HPDE6-E6E7 (cell line): ENCODE results near the gene SLC43A2.
"Not testable (repeated sequence)": the region's sequence is repeated elsewhere in the genome, so short reads cannot be mapped to it uniquely, and the experiment has no call there.

Source experiments
- DNase-seq: peaks from one replicate; pipeline ENCODE4 v3.0.0; 2011; ENCODE audit warnings: missing footprints; ENCODE audit errors: extremely low spot score

Gene SLC43A2

DNA sequence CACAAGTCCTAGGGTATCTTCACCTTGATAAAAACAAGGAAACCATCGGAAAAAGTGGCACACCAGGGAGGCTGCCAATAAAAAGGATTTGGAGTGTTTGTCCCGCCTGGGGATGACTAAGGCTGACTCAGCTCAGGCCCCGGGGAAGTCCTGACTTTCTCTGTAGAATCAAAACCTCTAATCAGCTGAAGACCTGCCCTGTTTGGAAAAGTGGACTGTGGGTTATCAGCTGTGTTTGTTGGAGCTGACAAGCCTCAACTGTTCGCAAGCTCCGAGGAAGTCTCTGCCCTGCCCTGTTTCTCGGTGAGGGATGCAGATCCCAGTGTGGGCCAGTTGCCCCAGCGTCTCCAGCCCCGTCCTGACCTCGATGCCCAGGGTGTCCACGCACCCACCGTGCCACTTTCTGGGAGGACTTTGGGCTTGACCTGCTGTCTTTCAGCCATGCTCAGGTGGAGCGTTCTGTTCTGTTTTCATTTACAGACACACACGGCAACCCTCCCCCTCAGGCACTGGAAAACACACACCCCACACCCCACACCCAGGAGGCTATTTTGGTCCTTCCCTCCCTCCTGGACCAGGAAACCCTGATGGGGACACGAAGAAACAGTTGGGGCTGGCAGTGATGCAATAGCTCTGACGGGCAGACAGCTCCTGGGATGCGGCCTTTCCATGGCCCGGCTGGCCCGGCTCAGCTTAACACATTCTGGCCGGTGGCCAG lies 38.4 kb downstream of the SLC43A2 start:
- peak; percentile 97 for DNase-seq

DNA sequence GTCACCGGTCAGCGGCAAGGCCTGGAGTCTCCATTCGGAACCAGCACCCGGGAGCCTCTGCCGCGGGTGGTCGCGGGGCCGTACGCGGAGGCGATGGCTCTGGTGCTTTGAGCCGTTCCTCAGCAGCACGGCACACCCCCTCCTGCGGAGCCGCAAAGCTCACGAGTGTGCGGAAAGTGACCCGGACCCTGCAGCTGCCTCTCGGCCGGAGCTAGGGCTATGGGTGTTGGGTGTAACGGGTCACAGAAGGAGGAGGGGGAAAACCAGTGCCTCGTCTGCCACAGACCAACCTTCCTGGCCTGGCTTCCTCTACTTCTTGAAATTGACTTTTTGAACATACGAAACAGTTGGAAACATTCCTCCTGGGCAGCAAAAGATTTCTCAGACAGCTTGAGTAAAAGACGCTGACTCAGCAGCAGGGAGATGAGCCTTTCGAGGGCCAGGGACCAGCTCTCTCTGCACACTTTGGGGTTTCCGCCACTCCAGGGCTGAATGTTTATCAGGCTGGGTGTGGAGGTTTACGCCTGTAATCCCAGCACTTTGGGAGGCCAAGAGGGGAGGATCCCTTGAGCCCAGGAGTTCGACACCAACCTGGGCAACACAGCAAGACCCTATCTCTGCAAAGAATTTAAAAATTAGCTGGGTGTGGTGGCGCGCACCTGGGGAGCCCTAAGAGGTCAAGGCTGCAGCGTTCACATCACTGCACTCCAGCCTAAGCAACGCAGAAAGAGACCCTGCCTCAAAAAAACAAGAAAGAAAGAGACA lies 39.6 kb downstream of the SLC43A2 start:
- DNase-seq: no peak

DNA sequence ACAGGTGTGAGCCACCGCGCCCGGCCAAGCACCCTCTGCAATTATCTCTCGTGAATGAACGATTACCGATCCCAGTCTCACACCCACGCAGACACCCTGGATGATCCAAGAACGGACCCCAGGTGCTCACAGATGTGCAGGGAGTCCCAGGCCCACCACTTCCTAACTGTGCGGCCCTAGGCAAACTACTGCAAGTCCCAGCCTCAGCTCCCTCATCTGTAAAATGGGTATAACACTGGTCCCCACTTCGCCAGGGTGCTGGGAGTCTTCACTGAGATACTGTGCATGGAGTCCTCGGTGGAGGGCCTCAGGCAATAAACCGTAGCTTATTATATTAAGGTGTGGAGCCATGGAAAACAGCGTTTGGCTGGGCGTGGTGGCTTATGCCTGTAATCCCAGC lies 44.5 kb downstream of the SLC43A2 start:
- DNase-seq: no peak

DNA sequence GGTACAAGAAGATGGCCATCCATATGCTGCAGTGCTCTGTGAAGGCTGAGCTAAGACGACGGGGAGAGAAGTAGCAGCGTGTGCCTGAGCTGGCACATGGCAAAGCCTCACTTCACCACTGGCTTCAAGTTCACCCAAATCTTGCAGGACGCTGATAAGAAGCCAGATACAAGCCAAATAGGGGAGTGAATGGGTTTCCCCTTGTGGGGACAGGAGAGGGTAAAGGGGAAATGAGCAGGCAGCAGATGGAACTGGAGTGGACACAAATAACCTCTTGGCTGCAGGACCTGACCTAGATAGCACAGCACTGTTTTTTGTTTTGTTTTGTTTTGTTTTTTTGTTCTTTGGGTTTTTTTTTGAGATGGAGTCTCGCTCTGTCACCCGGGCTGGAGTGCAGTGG lies 45.1 kb downstream of the SLC43A2 start:
- no peak for DNase-seq

DNA sequence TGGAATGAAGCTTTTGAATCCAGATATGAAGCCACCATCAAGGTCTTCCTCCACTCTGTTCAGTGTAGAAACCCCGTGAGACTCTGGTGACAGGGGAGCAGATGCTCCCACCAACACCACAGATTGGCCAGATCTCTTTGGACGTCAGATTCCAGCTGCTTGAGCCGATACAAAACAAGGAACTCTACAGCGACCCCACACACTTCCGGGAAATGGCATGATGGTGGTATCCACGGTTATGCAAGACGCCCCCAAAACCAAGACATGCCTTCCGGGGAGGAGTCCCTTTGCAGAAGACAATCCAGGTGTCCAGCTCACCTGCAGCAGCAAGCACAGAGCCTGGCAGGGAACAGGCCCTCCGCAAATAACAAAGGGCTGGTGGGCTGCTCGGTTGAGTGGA lies 46.3 kb downstream of the SLC43A2 start:
- no peak for DNase-seq

DNA sequence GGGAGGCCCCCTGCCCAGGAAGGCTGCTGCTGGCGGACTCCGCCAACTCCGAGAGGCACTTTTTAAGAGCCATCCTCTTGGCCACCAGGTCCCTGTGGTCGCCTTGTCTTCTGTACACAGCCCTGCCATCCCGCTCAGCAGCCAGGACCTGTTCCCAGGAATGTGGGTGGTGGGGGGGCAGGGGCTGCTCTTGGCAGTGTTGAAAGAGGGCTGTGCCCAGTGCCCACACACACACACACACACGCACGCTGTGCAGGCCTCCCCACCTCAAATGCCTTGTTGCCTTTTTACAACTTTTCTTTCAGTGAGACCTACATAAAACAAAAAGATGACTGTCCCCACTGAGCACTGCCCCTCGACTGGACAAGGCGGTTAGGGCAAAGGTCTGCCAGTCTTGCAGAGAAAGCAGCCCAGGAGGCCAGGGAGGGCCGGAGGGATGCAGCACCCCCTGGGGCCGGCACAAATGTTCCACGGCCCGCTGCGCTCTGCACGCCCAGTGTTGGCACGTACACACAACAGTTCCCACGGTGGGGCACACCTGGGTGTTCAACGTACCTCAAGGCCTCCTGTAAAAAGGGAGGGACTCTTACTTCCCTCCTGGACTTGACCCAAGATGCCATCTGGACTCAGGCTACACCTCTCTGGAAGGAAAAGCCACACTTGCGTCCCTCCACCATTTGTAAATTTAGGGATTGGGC lies 47.5 kb downstream of the SLC43A2 start:
- no peak for DNase-seq

DNA sequence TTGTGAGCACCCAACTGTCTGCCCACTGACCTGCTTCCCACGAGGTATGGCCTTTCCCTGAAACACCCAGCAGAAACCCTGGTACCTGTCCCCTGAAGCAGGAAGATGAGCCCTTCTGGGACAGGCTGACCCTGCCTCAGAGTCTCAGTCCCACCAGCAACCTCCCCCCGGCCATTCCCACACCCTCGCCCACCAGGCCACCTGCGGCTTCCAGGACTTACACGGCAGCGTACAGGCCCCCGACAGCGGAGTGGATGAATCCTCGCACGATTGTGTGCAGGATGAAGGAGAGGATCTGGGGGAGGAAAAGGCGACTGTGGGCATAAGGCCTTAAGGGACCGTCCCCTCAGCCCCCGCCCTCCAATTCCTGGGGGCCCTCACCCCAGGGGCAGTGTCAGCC lies 50.6 kb downstream of the SLC43A2 start:
- no peak for DNase-seq

DNA sequence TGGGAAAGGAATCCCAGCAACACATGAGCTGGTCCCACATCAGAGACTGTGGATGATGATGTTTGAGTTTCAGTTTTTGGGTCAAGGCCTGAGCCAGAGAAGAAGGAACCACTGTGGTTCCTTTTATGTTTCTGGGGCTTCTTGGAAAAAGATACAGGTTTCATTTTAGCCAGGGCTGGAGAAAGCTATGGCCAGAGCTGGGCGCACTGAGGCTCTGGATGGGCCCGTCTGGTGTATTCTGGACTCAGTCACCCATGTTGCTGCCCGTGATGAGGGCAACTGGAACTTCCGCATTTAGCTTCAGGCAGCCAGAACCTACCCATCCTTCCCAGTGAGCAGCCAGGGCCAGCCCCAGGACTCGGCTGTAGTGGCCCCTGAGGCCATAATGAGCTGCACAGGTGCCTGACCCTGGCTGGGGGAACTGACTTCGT lies 51.0 kb downstream of the SLC43A2 start:
- no peak for DNase-seq

DNA sequence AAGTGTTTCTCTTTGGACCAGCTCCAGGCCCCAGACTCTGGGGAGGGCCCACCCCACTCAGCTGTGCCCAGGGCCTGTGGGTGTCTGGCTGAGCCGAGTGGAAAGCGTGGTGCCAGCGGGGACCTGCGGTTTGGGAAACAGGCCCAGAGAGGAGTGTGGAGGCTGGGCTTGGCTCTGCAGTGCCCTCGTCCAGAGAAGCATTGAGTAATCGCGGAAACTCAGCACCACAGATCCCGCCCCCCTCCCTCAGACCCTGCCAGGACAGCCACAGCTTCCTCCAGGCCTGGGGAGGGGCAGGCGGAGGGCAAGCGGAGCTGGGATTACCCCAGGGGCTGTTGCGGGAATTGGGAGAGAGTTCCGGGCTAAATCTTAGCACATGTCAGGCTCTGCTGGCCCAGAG lies 51.5 kb downstream of the SLC43A2 start:
- peak; percentile 69 for DNase-seq

DNA sequence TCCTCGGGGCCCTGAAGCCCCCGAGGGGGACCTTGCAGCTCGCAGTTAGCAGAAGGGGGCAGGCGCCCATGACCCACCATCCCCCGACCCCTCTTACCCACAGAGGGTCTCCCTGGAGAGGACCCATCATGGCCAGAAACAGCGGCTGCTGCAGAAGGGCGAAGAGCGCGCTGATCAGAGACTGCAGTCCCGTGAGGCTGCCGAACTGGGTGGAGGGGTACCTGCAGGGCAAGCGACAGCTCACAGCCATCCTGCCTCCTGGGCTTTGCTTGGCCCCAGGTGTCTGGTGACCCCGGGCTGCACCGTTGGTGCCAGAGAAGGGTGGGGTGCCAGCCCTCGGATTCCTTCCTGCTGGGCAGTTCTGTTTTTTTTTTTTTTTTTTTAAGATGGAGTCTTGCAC lies 52.1 kb downstream of the SLC43A2 start:
- DNase-seq: no peak

DNA sequence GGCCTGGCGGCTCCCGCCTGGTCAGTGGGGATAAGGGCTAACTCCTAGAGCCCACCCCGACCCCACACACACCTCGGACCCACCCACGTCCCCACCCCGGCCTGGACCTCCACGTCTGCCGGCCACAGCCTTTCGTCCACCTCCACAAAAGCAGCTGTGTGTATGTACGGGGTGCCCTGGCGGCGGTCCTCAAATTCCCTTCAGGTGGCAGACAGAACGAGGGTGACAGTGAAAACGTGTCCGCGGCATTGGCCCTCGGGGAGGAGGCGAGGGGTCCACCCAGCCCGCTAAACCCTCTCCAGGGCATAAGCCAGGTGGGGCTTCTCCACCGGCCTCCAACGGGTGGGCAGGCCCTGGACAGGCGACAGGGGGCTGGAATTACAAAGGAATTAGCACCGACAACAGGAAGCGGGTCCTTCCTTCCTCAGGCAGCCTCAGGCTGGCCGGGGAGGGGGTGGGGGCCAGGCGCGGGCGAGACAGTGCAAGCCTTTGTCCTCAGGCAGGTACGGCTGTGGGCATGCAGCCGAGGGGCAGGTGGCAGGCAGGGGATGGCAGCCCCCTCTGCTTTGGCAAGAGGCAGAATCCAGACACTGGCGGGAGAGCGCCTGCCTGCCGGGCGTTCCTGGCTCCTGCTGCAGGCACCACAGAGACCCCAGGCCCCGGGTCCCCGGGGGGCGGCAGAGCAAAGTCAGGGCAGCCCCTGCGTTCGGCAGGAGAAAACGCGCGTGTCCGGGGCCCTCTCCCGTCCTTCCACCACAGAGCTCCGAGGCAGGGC lies 53.8 kb downstream of the SLC43A2 start:
- DNase-seq: no peak

DNA sequence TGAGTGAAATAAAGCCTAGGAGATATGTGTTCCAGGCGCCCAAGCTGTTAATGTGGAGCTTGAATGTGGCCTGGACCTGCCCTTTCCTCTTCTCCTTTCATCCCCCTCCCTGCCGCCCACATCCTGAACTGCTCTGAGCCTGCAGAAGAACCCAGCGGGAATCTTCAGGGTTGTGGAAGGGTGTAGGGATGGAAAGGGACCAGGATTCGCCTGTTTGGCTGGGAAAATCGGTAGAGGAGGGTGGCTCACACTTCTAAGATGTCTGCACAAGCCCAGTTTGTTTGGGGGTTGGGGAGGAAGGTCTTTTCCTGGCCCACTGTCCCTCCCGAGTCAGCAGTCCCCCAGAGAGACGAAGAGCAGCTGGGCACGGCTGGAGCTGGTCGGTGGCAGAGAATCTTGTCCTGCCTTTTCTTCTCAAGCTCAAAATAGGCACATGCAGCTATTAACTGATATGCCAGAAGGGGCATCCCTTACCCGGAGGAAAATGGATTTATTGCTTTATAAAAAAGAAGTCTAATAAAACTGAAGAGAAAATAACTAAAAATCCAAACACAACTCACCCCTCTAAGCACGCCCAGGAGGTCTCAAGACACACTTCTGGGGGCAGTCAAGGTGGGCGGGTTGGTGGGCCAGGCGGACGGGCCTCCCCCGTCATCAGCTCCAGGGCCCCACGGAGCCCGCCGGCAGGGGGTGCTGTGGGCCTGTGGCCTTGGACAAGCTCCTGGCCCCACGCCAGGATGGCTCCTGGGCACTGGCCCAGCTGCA lies 54.5 kb downstream of the SLC43A2 start:
- peak; percentile 81 for DNase-seq

DNA sequence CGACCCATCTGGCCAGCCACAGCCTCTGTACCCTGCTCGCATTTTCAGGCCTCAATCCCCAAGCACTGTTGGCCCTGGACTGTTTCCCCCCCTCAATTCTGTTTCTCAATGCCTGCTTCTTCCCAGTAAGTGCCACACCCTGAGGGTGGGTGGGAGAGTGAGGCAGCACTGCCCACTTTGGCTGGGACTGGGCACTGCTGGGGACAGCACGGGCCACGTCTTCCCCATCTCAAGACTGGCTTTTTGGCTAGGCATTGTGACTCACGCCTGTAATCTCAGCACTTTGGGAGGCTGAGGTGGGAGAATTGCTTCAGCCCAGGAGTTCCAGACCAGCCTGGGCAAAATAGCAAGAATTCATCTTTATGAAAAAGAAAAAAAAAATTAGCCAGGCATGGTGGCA lies 56.0 kb downstream of the SLC43A2 start:
- not testable (repeated sequence) for DNase-seq

DNA sequence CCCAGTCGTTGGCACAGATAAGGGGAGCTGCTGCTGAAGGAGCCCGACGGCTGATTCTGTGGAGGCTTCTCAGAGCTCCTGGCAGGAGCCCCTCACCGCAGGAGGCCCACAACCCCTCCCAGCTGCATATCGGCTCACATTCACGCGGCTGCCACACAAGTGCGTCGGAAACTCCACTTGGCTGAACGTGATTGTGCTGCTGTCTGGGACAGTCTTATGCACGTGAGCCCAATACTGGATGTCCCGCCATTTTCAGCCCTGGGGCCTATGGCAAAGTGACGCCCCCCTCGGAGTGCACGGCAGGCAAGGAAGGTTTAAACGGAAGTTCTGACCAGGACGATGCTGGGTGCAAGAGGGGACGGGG lies 57.3 kb downstream of the SLC43A2 start:
- no peak for DNase-seq

DNA sequence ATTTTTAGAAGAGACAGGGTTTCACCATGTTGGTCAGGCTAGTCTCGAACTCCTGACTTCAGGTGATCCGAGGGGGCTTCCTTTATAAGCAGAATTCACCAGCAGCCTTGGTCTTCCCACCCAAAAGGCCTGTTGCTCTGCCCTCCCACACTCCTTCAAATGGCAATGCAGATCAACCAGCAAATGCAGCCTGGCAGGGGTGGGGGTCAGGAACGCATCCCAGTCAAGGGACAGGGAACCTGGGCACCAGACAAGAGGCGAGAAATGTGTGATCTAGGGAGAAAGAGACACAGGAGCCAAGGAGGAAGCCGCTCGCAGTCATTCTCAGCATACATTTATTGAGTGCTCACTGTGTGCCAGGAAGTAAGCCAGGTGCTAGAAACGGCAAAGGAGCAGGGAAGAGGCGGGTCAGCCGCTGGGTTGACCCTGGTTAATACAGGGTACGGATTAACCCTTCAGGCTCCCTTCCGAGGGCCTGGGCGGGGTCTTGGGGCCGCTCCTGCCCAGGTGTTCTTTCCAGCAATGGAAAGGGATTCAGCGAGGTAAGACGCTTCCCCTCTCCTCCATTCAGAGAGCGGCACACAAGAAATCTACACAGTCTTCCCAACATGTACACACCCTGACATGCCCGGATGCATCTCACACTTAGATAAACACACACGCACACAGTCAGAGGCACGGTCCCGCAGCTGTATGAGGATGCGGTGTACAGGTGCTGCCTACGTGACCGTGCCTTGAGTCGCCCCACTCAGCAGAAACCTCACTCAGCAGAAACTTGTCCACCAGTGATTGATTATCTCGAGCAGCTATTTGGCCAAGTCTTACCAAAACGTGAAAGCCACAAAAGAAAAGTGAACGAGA lies 59.5 kb downstream of the SLC43A2 start:
- no peak for DNase-seq

DNA sequence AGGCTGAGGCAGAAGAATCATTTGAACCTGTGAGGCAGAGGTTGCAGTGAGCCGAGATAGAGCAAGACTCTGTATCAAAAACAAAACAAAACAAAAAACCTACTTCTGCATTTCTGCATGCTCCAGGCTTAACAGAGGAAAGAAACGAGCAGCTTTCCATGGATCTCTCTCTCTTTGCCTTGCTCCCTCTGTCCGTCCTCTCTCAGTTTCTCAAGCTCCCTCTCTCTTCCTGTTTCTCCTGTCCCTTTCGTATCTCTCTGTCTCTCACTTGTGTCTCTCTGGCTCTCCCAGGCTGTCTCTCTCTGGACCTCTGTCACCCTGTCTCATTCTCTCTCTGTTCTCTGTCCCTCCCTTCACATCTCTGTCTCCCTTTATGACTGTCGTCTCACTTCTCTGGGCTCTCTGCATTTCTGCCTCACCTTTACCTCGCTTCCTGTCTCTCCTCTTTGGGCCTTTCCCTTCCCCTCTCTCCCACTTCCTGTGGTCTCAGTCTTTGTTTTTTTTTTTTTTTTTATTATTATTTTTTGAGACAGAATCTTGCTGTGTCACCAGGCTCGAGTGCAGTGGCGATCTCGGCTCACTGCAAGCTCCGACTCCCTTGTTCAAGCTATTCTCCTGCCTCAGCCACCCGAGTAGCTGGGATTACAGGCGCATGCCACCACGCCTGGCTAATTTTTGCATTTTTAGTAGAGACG lies 62.0 kb downstream of the SLC43A2 start:
- no peak for DNase-seq

DNA sequence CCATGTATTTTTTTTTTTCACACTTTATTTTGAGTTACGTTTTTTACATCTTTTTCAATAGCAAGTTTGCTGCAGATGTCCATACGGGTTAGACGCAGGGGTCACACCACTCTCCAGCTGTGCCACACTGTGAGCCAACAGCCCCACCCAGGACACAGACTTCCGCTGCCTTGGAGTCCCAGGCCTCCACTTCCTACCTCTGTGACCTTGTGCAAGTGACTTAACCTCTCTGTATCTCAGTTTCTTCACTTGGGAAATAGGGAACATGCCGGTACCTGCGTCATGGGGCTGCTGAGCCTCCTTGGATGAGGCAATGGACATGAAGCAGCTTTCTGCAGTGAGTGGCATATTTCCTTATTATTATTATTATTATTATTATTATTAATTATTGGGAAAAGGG lies 62.8 kb downstream of the SLC43A2 start:
- no peak for DNase-seq

DNA sequence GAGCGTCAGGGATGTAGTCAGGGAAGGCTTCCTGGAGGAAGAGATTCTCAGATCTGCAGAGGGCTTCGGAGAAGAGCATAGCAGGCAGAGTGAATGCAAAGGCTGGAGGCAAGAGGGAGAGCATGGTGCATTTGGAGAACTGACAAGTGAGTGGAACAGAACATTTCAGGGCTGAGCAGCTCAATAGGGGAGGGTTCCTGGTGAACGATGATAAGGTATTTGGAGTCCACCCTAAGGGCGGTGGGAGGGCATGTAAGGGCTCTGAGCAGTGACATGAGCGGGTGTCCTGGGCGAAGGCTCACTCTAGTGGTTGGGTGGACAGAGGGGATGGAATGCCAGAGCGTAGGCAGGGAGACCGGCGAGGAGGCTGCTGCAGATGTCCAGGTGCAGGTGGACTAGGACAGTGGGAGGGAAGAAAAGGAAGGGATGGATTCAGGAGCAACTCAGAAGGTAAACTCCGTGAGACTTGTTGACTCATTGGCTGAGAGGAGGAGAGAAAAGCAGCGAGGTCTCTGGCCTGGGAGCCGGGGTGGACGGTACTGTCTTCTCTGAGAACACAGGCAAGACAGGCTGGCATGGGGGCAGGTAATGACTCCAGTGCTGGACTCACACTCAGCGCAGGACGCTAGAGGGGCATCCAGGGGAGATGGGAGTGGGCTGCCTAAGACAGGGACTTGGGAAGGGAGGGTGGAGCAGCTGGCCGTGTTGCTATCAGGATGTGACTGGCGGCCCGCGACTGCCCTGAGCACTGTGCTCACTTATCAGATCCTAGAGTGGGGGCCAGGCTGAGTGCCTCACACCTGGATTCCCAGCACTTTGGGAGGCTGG lies 64.6 kb downstream of the SLC43A2 start:
- no peak for DNase-seq

DNA sequence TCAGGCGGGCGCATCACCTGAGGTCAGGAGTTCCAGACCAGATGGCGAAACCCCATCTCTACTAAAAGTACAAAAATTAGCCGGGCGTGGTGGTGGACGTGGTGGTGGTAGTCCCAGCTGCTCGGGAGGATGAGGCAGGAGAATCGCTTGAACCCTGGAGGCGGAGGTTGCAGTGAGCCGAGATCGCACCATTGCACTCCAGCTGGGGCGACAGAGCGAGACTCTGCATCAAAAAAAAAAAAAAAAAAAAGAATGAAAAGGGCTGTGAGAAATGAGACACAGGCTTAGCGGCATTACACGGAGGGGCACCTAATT lies 65.2 kb downstream of the SLC43A2 start:
- not testable (repeated sequence) for DNase-seq
